ENCODE data around the gene PACS2. TPM values are rescaled to one million over a fixed set of nuclear protein-coding genes. Genes with fewer than 3 reads are reported as not detected.

Gene PACS2
- total and polyA plus RNA-seq, 2 of the 8 experiments (the other 6 are each of a cell fraction or from before 2014, with no cell fraction given) = 38.0 to 62.8 TPM

DNA sequence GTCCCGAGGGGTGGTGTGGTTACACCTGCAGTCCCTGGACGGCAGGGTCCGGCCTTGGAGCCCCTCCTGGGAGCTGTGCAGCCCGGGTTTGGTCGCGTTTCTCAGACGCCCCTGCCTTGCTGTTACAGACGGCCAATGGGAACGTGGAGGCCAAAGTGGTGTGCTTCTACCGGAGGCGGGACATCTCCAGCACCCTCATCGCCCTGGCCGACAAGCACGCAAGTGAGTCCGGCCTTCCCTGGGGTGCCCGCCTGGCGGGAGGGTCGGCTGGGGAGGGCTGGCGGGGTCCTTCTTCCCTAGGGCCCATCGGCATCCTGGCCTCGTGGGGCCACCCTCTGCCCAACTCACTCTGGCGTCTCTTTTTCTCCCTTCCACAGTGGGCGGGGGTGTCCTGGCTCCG lies 130.7 kb downstream of the PACS2 start:
- 92% methylated on average over 19 of the region's 24 CpGs; no CpG with 5 or more reads in 1 of the 2 experiments for WGBS, 2 experiments (ENCODE audit: extremely low coverage in 1 of 2, insufficient coverage in 1 of 2, insufficient read length in 1 of 2, insufficient replicate concordance in 2 of 2, low coverage in 1 of 2, low lambda C conversion rate in 2 of 2, missing lambda C conversion rate in 1 of 2)
- ChIA-PET CTCF (ENCODE audit: partially characterized antibody) (interaction anchor here (1.2 to 2.5 kb wide), 5 partner anchors 11 to 74 kb away, joined by 3 to 8 read pairs (median 4); no protein-coding TSS in a partner anchor), POLR2A (ENCODE audit: partially characterized antibody) (interaction anchor here (1.7 kb wide), 1 partner anchor 27 kb away, joined by 3 read pairs; no protein-coding TSS in a partner anchor)
- Histone ChIP-seq H2AFZ (ENCODE audit: low read length) (no peak overlapping the region), H3K36me3 (ENCODE audit: control insufficient read depth in 2 of 4, insufficient read depth in 4 of 4, low read length in 3 of 4) (peaks cover 0 to 21% (median 11%) of the 10 kb centered on the region in 4 experiments; a peak in 6 of 8 replicates), H3K14ac (ENCODE audit: insufficient read length) (no peak overlapping the region), H2BK5ac (ENCODE audit: low read depth, low read length) (no peak overlapping the region), H3K9ac (replicated peaks in 1 of 4; ENCODE audit: extremely low read depth in 1 of 4, low read depth in 3 of 4, low read length in 3 of 4) (no peak overlapping the region), H3K23me2 (ENCODE audit: low read depth, low read length) (no peaks in the 10 kb centered on the region), H4K91ac (replicated peaks; ENCODE audit: insufficient read length, low read length) (no peak overlapping the region), H3K4me3 (ENCODE audit: extremely low read depth in 1 of 4, insufficient read depth in 2 of 4, low read depth in 3 of 4, low read length in 4 of 4) (no peak overlapping the region), H3K18ac (ENCODE audit: extremely low read depth, low read length) (no peak overlapping the region), H3K9me3 (ENCODE audit: insufficient read depth in 2 of 2, low read depth in 1 of 2, low read length in 1 of 2) (no peaks in the 10 kb centered on the region), H4K8ac (ENCODE audit: extremely low read depth, insufficient read depth, low read length) (no peak overlapping the region; the same call in 1 of the 2 replicates), H4K20me1 (replicated peaks in 1 of 2; ENCODE audit: control insufficient read depth in 1 of 2, insufficient read depth in 2 of 2, low read length in 2 of 2) (peaks cover 16 to 22% of the 10 kb centered on the region in 2 experiments), H2BK15ac (ENCODE audit: low read length) (no peak overlapping the region), H2AK5ac (ENCODE audit: low read depth, low read length) (no peak overlapping the region), H3K79me2 (ENCODE audit: control insufficient read depth in 1 of 2, insufficient read depth in 2 of 2, low read length in 2 of 2) (peaks cover 0 to 10% of the 10 kb centered on the region in 2 experiments; a peak in 2 of 4 replicates), H4K5ac (ENCODE audit: insufficient read length, low read depth, low read length) (no peak overlapping the region), H3K27me3 (replicated peaks in 1 of 4; ENCODE audit: control insufficient read depth in 3 of 4, extremely low read depth in 1 of 4, insufficient read depth in 3 of 4, low read length in 3 of 4) (no peaks in the 10 kb centered on the region), H3K27ac (ENCODE audit: low read depth, low read length) (no peak overlapping the region), H3K79me1 (ENCODE audit: low read depth, low read length) (peaks cover 16% of the 10 kb centered on the region), H2BK120ac (replicated peaks; ENCODE audit: low read depth, low read length) (no peak overlapping the region), H3K23ac (ENCODE audit: insufficient read length) (no peak overlapping the region), H2BK12ac (ENCODE audit: low read depth, low read length) (no peak overlapping the region), H3K56ac (replicated peaks; ENCODE audit: insufficient read length, low read depth, low read length) (no peak overlapping the region), H2BK20ac (ENCODE audit: low read length) (no peak overlapping the region), H3K4me1 (replicated peaks in 1 of 4; ENCODE audit: control insufficient read depth in 3 of 4, insufficient read depth in 4 of 4, low read length in 3 of 4) (no peaks in the 10 kb centered on the region), H3K4ac (replicated peaks; ENCODE audit: insufficient read length, low read depth, low read length) (no peak overlapping the region), H3K4me2 (ENCODE audit: insufficient read depth in 1 of 2, low read depth in 2 of 2, low read length in 2 of 2) (no peak overlapping the region)
- DNase-seq (ENCODE audit: low read depth in 1 of 2, low spot score in 2 of 2) = no peak
- no peak for FAIRE-seq
- no peak for TF ChIP-seq TEAD4 (IDR thresholded peaks at IDR 0.05; ENCODE audit: low read depth, low read length)
- TF ChIP-seq POU5F1 (IDR thresholded peaks at IDR 0.05; ENCODE audit: low read depth, low read length) = no peak
- no peak for TF ChIP-seq RAD21 (IDR thresholded peaks at IDR 0.05 in 1 of 2, conservative IDR thresholded peaks at IDR 0.05 in 1 of 2; ENCODE audit: low read depth in 2 of 2, low read length in 2 of 2)
- TF ChIP-seq, protein P1, sequence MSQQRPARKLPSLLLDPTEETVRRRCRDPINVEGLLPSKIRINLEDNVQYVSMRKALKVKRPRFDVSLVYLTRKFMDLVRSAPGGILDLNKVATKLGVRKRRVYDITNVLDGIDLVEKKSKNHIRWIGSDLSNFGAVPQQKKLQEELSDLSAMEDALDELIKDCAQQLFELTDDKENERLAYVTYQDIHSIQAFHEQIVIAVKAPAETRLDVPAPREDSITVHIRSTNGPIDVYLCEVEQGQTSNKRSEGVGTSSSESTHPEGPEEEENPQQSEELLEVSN (IDR thresholded peaks at IDR 0.05) = no peak
- no peak for TF ChIP-seq CHD1 (IDR thresholded peaks at IDR 0.05; ENCODE audit: low read depth, low read length)
- TF ChIP-seq ASH2L (IDR thresholded peaks at IDR 0.05; ENCODE audit: low read length) = no peak
- no peak for TF ChIP-seq SIX5 (IDR thresholded peaks at IDR 0.05; ENCODE audit: low read depth, low read length)
- TF ChIP-seq TCF12 (IDR thresholded peaks at IDR 0.05; ENCODE audit: low read depth, low read length) = no peak
- no peak for TF ChIP-seq NANOG (IDR thresholded peaks at IDR 0.05; ENCODE audit: insufficient read depth, low read depth, low read length, poor library complexity, severe bottlenecking)
- TF ChIP-seq RNF2 (IDR thresholded peaks at IDR 0.05; ENCODE audit: borderline replicate concordance, low read depth, low read length, missing control alignments, poor library complexity, severe bottlenecking) = no peak
- no peak for TF ChIP-seq BRCA1 (IDR thresholded peaks at IDR 0.05; ENCODE audit: low read depth, low read length)
- TF ChIP-seq EZH2 (IDR thresholded peaks at IDR 0.05; ENCODE audit: low read depth, low read length, severe bottlenecking) = no peak
- TF ChIP-seq POLR2A (IDR thresholded peaks at IDR 0.05; ENCODE audit: control extremely low read depth in 1 of 2, low read depth in 2 of 2, low read length in 2 of 2) = no peak

Measured in H1 (cell line).